IMR-90 (cell line): Measurements from ENCODE around the gene PLCH1. TPM values are rescaled to one million over a fixed set of nuclear protein-coding genes. Genes with fewer than 3 reads are reported as not detected.

ENCODE experiments used
- ATAC-seq: fragments of 200-7000 bp; cut with Tn5 transposase; 2 replicates; pipeline ENCODE4 v1.9.1; 2020; ENCODE audit warnings: low read depth, mild to moderate bottlenecking, moderate library complexity
- BruUV-seq: library from RNA; stranded (reverse); fragments of 400-500 nt; replicated peaks from 2 replicates; lab custom pipeline; 2021; lab: Mats Ljungman, UMichigan
- CTCF ChIA-PET: fragments of 300-600 bp; formaldehyde crosslinking; extraction: SDS; loops from one replicate; lab custom pipeline; 2021; ENCODE audit warnings: antibody characterized with exemption; lab: Yijun Ruan, JAX
- POLR2A ChIA-PET: fragments of 300-600 bp; sonication (Branson Sonifier 250); formaldehyde crosslinking; loops from one replicate; lab custom pipeline; 2022; ENCODE audit warnings: antibody characterized with exemption; ENCODE audit not compliant: unreplicated experiment; lab: Charles Lee
- DNase-seq: peaks from one replicate; pipeline ENCODE4 v3.0.0; 2013
- H2AFZ ChIP-seq: replicated peaks from 2 replicates; pipeline ENCODE3; 2013; ENCODE audit warnings: low read length, mild to moderate bottlenecking; ENCODE audit not compliant: poor library complexity
- H2AK5ac ChIP-seq: 2 replicates; pipeline ENCODE4 v1.6.1; 2013; ENCODE audit warnings: low read depth, low read length, inconsistent platforms
- H2AK9ac ChIP-seq: replicated peaks from 2 replicates; pipeline ENCODE3; 2013; ENCODE audit warnings: mild to moderate bottlenecking, low read depth, low read length, moderate library complexity; ENCODE audit not compliant: poor library complexity
- H2BK120ac ChIP-seq: 2 replicates; pipeline ENCODE4 v1.6.1; 2013; ENCODE audit warnings: low read depth, low read length, inconsistent platforms
- H2BK15ac ChIP-seq: 3 replicates; pipeline ENCODE4 v1.6.1; 2013; ENCODE audit warnings: low read depth, low read length, inconsistent platforms
- H2BK20ac ChIP-seq: 2 replicates; pipeline ENCODE4 v1.6.1; 2013; ENCODE audit warnings: low read depth, mild to moderate bottlenecking, inconsistent platforms, low read length, moderate library complexity
- H2BK5ac ChIP-seq: 2 replicates; pipeline ENCODE4 v1.6.1; 2013; ENCODE audit warnings: mild to moderate bottlenecking, low read depth, low read length, inconsistent platforms; ENCODE audit not compliant: poor library complexity, severe bottlenecking
- H3K14ac ChIP-seq: replicated peaks from 2 replicates; pipeline ENCODE4 v1.6.1; 2013; ENCODE audit warnings: low read depth, low read length, inconsistent platforms
- H3K18ac ChIP-seq: 2 replicates; pipeline ENCODE4 v1.6.1; 2013; ENCODE audit warnings: low read depth, low read length, control low read depth
- H3K23ac ChIP-seq: 2 replicates; pipeline ENCODE4 v1.6.1; 2013; ENCODE audit warnings: low read depth, low read length, inconsistent platforms
- H3K27ac ChIP-seq: 2 replicates; pipeline ENCODE4 v1.5.1; 2013; ENCODE audit warnings: mild to moderate bottlenecking, control low read depth, low read length; ENCODE audit not compliant: insufficient read depth
- H3K27me3 ChIP-seq: 2 replicates; pipeline ENCODE4 v1.6.1; 2013; ENCODE audit warnings: low read length; ENCODE audit not compliant: control insufficient read depth, insufficient read depth
- H3K36me3 ChIP-seq: 2 replicates; pipeline ENCODE4 v1.6.1; 2013; ENCODE audit warnings: low read length, mixed read lengths; ENCODE audit not compliant: control insufficient read depth, insufficient read depth
- H3K4ac ChIP-seq: 2 replicates; pipeline ENCODE4 v1.6.1; 2013; ENCODE audit warnings: low read depth, low read length, inconsistent platforms
- H3K4me1 ChIP-seq: 2 replicates; pipeline ENCODE4 v1.6.1; 2013; ENCODE audit warnings: low read length, mixed read lengths; ENCODE audit not compliant: control insufficient read depth, insufficient read depth
- H3K4me2 ChIP-seq: 2 replicates; pipeline ENCODE4 v1.6.1; 2013; ENCODE audit warnings: low read depth, mild to moderate bottlenecking, control low read depth, low read length, moderate library complexity
- H3K4me3 ChIP-seq: 2 replicates; pipeline ENCODE4 v1.5.1; 2013; ENCODE audit warnings: low read depth, mild to moderate bottlenecking, control low read depth, low read length, moderate library complexity; ENCODE audit not compliant: insufficient read depth
- H3K56ac ChIP-seq: 2 replicates; pipeline ENCODE4 v1.6.1; 2013; ENCODE audit warnings: low read length, inconsistent platforms; ENCODE audit not compliant: insufficient read depth; ENCODE audit errors: extremely low read depth
- H3K79me1 ChIP-seq, 2 experiments: 2 replicates each; pipeline ENCODE4 v1.6.1; 2013; ENCODE audit warnings: low read length in 2 of 2, inconsistent platforms in 1 of 2, low read depth in 1 of 2
- H3K9ac ChIP-seq: 2 replicates; pipeline ENCODE4 v1.6.1; 2013; ENCODE audit warnings: low read depth, low read length, control low read depth
- H3K9me1 ChIP-seq: 2 replicates; pipeline ENCODE4 v1.6.1; 2013; ENCODE audit warnings: low read length, inconsistent platforms; ENCODE audit not compliant: insufficient read depth
- H3K9me3 ChIP-seq: 2 replicates; pipeline ENCODE4 v1.6.1; 2013; ENCODE audit warnings: low read length; ENCODE audit not compliant: control insufficient read depth, insufficient read depth
- H4K20me1 ChIP-seq: 2 replicates; pipeline ENCODE4 v1.6.1; 2013; ENCODE audit warnings: low read length, inconsistent platforms; ENCODE audit not compliant: insufficient read depth
- H4K5ac ChIP-seq: 2 replicates; pipeline ENCODE4 v1.6.1; 2013; ENCODE audit warnings: mild to moderate bottlenecking, low read depth, low read length, control low read depth
- H4K8ac ChIP-seq, 2 experiments: 2 replicates each; pipeline ENCODE4 v1.6.1; 2013; ENCODE audit warnings: low read depth in 2 of 2, low read length in 2 of 2, control low read depth in 1 of 2, inconsistent platforms in 1 of 2
- H4K91ac ChIP-seq: 2 replicates; pipeline ENCODE4 v1.6.1; 2013; ENCODE audit warnings: low read depth, low read length, inconsistent platforms; ENCODE audit not compliant: insufficient read depth
- BHLHE40 ChIP-seq: fragments of 150-350 bp; IDR thresholded peaks from 2 replicates; pipeline ENCODE4 v1.6.1; 2016; ENCODE audit warnings: mild to moderate bottlenecking, low read depth, low read length
- CEBPB ChIP-seq: IDR thresholded peaks from 2 replicates; pipeline ENCODE4 v1.6.1; 2012; ENCODE audit warnings: low read depth, low read length, improper control_type of control experiment
- CHD1 ChIP-seq: IDR thresholded peaks from 2 replicates; pipeline ENCODE4 v1.6.1; 2012; ENCODE audit warnings: low read depth, low read length, improper control_type of control experiment
- ELK1 ChIP-seq: fragments of 150-350 bp; IDR thresholded peaks from 2 replicates; pipeline ENCODE4 v1.6.1; 2016; ENCODE audit warnings: low read depth, mild to moderate bottlenecking, low read length, moderate library complexity, borderline replicate concordance
- FOS ChIP-seq: fragments of 150-350 bp; IDR thresholded peaks from 2 replicates; pipeline ENCODE4 v1.6.1; 2016; ENCODE audit warnings: low read depth, low read length
- MAFK ChIP-seq: IDR thresholded peaks from 2 replicates; pipeline ENCODE4 v1.6.1; 2012; ENCODE audit warnings: low read depth, low read length, improper control_type of control experiment
- MAZ ChIP-seq: IDR thresholded peaks from 2 replicates; pipeline ENCODE4 v1.6.1; 2012; ENCODE audit warnings: low read depth, mild to moderate bottlenecking, low read length, improper control_type of control experiment, moderate library complexity, borderline replicate concordance
- MXI1 ChIP-seq: IDR thresholded peaks from 2 replicates; pipeline ENCODE4 v1.6.1; 2012; ENCODE audit warnings: low read depth, mild to moderate bottlenecking, low read length, moderate library complexity, borderline replicate concordance
- NFE2L2 ChIP-seq: fragments of 150-350 bp; IDR thresholded peaks from 2 replicates; pipeline ENCODE4 v1.6.1; 2016; ENCODE audit warnings: low read depth, mild to moderate bottlenecking, low read length
- POLR2A ChIP-seq: IDR thresholded peaks from 2 replicates; pipeline ENCODE4 v1.6.1; 2012; ENCODE audit warnings: mild to moderate bottlenecking, low read depth, low read length
- RAD21 ChIP-seq: IDR thresholded peaks from 2 replicates; pipeline ENCODE4 v1.6.1; 2012; ENCODE audit warnings: low read length, improper control_type of control experiment
- RCOR1 ChIP-seq: IDR thresholded peaks from 2 replicates; pipeline ENCODE4 v1.6.1; 2012; ENCODE audit warnings: mild to moderate bottlenecking, low read length, improper control_type of control experiment; ENCODE audit not compliant: insufficient replicate concordance
- RFX5 ChIP-seq: IDR thresholded peaks from 2 replicates; pipeline ENCODE4 v1.8.0; 2012; ENCODE audit warnings: low read depth, mild to moderate bottlenecking, low read length, moderate library complexity
- SMC3 ChIP-seq: fragments of 150-350 bp; IDR thresholded peaks from 2 replicates; pipeline ENCODE4 v1.6.1; 2016; ENCODE audit warnings: low read depth, mild to moderate bottlenecking, antibody characterized with exemption, low read length, moderate library complexity
- USF2 ChIP-seq: fragments of 150-350 bp; IDR thresholded peaks from 2 replicates; pipeline ENCODE4 v1.6.1; 2017; ENCODE audit warnings: mild to moderate bottlenecking, antibody characterized with exemption, low read length, low read depth
- WGBS, 2 experiments: methylation state at CpG; one replicate each; pipeline versions ENCODE4 v1.1.5 to v1.1.7; 2013; ENCODE audit warnings: missing lambda C conversion rate in 2 of 2; ENCODE audit not compliant: insufficient read length in 1 of 2; ENCODE audit errors: extremely low coverage in 2 of 2; 5-methylcytosine and 5-hydroxymethylcytosine counted together
- dilution Hi-C: fragments of 300-500 bp; cut with HindIII; formaldehyde crosslinking; loops from one replicate; pipeline ENCODE4 v1.14.3; 2018; ENCODE audit warnings: low sequenced_read_pairs; ENCODE audit not compliant: unreplicated experiment
- in situ Hi-C: fragments of 300-500 bp; cut with MboI; formaldehyde crosslinking; loops from 3 replicates; pipeline ENCODE4 v1.14.3; 2019; ENCODE audit warnings: low sequenced_read_pairs, inconsistent platforms, mixed read lengths
- intact Hi-C: fragments of 100-400 bp; cut with micrococcal nuclease; formaldehyde crosslinking; loops from 2 replicates; pipeline ENCODE4 v1.10.0; 2022
- polyA plus RNA-seq, 3 experiments: library from polyadenylated mRNA; depleted of rRNA; stranded (reverse); fragments of >200 nt; gene quantifications; 2 replicates each; pipeline ENCODE4 v1.2.3, GENCODE V29; 2012; ENCODE audit warnings: low replicate concordance in 1 of 3
- total RNA-seq: library from RNA; depleted of rRNA; stranded (reverse); fragments of >200 nt; gene quantifications from 2 replicates; pipeline ENCODE4 v1.2.3, GENCODE V29; 2012
- TF ChIP-seq, protein P1 (sequence below): conservative IDR thresholded peaks from 2 replicates; pipeline ENCODE4 v1.5.1; 2012; ENCODE audit warnings: mild to moderate bottlenecking, low read depth, low read length, improper control_type of control experiment

Gene PLCH1
- total and polyA plus RNA-seq, 2 of the 4 experiments (the other 2 are of a cell fraction): not detected

DNA sequence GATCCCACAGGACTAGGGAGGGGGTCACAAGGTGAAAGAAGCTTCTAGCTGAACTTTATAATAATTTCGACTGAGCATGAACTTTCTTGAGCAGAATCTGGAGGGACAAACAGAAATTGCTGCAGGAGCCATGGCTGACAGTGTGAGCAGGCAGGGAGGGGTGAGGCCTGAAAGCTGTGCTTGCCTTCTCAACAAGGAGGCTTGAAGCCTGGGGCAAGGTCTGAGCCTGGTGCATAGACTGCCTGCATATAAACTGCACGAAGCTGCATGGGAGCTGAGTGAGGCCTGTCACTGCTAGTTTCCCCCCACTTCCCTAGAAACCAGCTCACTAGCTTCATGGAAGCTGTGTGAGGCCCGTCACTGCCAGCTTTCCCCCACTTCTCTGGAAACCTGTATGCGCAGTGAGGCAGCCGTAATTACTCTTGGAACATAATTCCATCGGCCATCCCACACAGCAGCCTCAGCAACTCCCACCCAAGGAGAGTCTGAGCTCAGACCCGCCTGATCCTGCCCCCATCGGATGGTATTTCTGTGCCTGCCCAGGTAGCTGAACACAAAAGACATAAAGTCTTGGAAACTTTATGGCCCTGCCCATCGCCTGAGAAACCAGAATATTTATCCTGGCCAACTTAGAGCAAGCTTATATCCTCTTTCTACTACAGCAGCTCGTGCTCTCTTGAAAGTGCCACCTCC, 136.5 kb downstream of the PLCH1 start:
- Histone ChIP-seq H3K9ac (no peak overlapping the region), H2BK15ac (no peak overlapping the region), H3K27ac (no peak overlapping the region), H3K18ac (no peak overlapping the region), H4K5ac (no peak overlapping the region), H3K14ac (no peak overlapping the region), H2AK5ac (no peak overlapping the region), H3K9me1 (no peaks in the 10 kb centered on the region), H4K20me1 (no peaks in the 10 kb centered on the region), H2AFZ (no peak overlapping the region), H3K27me3 (no peaks in the 10 kb centered on the region), H3K56ac (no peak overlapping the region), H2BK20ac (no peak overlapping the region), H2BK5ac (no peak overlapping the region), H3K9me3 (peaks cover 5% of the 10 kb centered on the region; the same call in 1 of the 2 replicates), H3K4me2 (no peak overlapping the region), H2AK9ac (no peak overlapping the region), H4K8ac (no peak overlapping the region), H3K79me1 (no peaks in the 10 kb centered on the region), H3K36me3 (no peaks in the 10 kb centered on the region), H3K23ac (no peak overlapping the region), H4K91ac (no peak overlapping the region), H3K4me1 (no peaks in the 10 kb centered on the region), H2BK120ac (no peak overlapping the region), H3K4ac (no peak overlapping the region), H3K4me3 (no peak overlapping the region)
- in situ Hi-C loops (no loop called here), intact Hi-C loops (no loop called here), dilution Hi-C loops (no loop called here)
- ChIA-PET CTCF (no interaction called here), POLR2A (no interaction called here)
- WGBS, 2 experiments: 53% methylated on average over 9 of the region's 10 CpGs; no CpG with 5 or more reads in 1 of the 2 experiments
- BruUV-seq: no TSS peak
- DNase-seq: no peak
- no peak for ATAC-seq
- TF ChIP-seq NFE2L2 (no peak), POLR2A (no peak), CEBPB (no peak), SMC3 (no peak), ELK1 (no peak), MAFK (no peak), USF2 (no peak), MAZ (no peak), BHLHE40 (no peak), CHD1 (no peak), FOS (no peak), MXI1 (no peak), RAD21 (no peak), RFX5 (no peak), RCOR1 (no peak)
- TF ChIP-seq, protein P1, sequence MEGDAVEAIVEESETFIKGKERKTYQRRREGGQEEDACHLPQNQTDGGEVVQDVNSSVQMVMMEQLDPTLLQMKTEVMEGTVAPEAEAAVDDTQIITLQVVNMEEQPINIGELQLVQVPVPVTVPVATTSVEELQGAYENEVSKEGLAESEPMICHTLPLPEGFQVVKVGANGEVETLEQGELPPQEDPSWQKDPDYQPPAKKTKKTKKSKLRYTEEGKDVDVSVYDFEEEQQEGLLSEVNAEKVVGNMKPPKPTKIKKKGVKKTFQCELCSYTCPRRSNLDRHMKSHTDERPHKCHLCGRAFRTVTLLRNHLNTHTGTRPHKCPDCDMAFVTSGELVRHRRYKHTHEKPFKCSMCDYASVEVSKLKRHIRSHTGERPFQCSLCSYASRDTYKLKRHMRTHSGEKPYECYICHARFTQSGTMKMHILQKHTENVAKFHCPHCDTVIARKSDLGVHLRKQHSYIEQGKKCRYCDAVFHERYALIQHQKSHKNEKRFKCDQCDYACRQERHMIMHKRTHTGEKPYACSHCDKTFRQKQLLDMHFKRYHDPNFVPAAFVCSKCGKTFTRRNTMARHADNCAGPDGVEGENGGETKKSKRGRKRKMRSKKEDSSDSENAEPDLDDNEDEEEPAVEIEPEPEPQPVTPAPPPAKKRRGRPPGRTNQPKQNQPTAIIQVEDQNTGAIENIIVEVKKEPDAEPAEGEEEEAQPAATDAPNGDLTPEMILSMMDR: no peak
